K562 (cell line): ENCODE results near the gene AFF2. TPM values are rescaled to one million over a fixed set of nuclear protein-coding genes. Genes with fewer than 3 reads are reported as not detected.

Source experiments
- ATAC-seq: fragments of 200-7000 bp; cut with Tn5 transposase; 3 replicates; pipeline ENCODE4 v1.9.1; 2020; ENCODE audit warnings: moderate library complexity
- BruUV-seq: library from RNA; stranded (reverse); fragments of 400-500 nt; replicated peaks from 2 replicates; lab custom pipeline; 2021; lab: Mats Ljungman, UMichigan
- CTCF ChIA-PET: fragments of 300-600 bp; formaldehyde crosslinking; extraction: SDS; loops from one replicate; lab custom pipeline; 2021; ENCODE audit warnings: low intra/inter-chr PET ratio; lab: Yijun Ruan, JAX
- POLR2A ChIA-PET: fragments of 300-600, 350-650 bp; sonication (Branson Sonifier 250); formaldehyde crosslinking; extraction: SDS; loops from one replicate; lab custom pipeline; 2021; ENCODE audit warnings: antibody characterized with exemption, inconsistent platforms; lab: Yijun Ruan, JAX
- DNase-seq, 4 experiments: peaks; one replicate each; pipeline versions ENCODE4 v3.0.0 to v3.0.0-alpha.2; 2011 to 2018; ENCODE audit warnings: low spot score in 3 of 4, mixed read lengths in 3 of 4; ENCODE audit errors: extremely low read depth in 1 of 4
- FAIRE-seq: peaks from 2 replicates; lab custom pipeline; 2011; peaks lifted over from hg19 to GRCh38; lab: Jason Lieb, UNC
- H2AFZ ChIP-seq: 2 replicates; pipeline ENCODE4 v1.6.0; 2011; ENCODE audit warnings: low read depth, low read length, control low read depth, inconsistent platforms
- H3K27ac ChIP-seq: fragments of 200-600 bp; 3 replicates; pipeline ENCODE4 v1.8.0; 2011; ENCODE audit warnings: low read depth, mild to moderate bottlenecking, control low read depth, inconsistent platforms, low read length, moderate library complexity, mixed read lengths; ENCODE audit errors: extremely low read depth
- H3K27me3 ChIP-seq, 2 experiments: fragments of 300-600 bp in 1 of 2; 2 replicates in 1 of 2; 3 replicates in 1 of 2; pipeline versions ENCODE4 v1.6.0 to v1.8.0; 2011; ENCODE audit warnings: inconsistent platforms in 2 of 2, low read length in 2 of 2, mild to moderate bottlenecking in 1 of 2, mixed read lengths in 1 of 2, moderate library complexity in 1 of 2; ENCODE audit not compliant: control insufficient read depth in 2 of 2, insufficient read depth in 2 of 2
- H3K36me3 ChIP-seq: fragments of 300-600 bp; 3 replicates; pipeline ENCODE4 v1.8.0; 2011; ENCODE audit warnings: mild to moderate bottlenecking, low read length, inconsistent platforms; ENCODE audit not compliant: control insufficient read depth, insufficient read depth
- H3K4me1 ChIP-seq, 2 experiments: fragments of 200-600 bp in 1 of 2; replicated peaks in 1 of 2; 2 replicates in 1 of 2; 3 replicates in 1 of 2; pipeline versions ENCODE4 v1.5.1 to v1.8.0; 2011; ENCODE audit warnings: inconsistent platforms in 2 of 2, low read length in 2 of 2, mild to moderate bottlenecking in 1 of 2, mixed read lengths in 1 of 2, moderate library complexity in 1 of 2; ENCODE audit not compliant: control insufficient read depth in 2 of 2, insufficient read depth in 2 of 2
- H3K4me2 ChIP-seq: 2 replicates; pipeline ENCODE4 v1.6.1; 2011; ENCODE audit warnings: low read length, control low read depth, inconsistent platforms, mixed read lengths; ENCODE audit not compliant: insufficient read depth
- H3K4me3 ChIP-seq: fragments of 200-600 bp; sonication (generic), shearing (Covaris generic); 2 replicates; pipeline ENCODE4 v1.5.1; 2016; ENCODE audit warnings: control low read depth, inconsistent platforms
- H3K79me2 ChIP-seq: fragments of 200-600 bp; 3 replicates; pipeline ENCODE4 v1.8.0; 2011; ENCODE audit warnings: low read length, inconsistent platforms; ENCODE audit not compliant: control insufficient read depth, insufficient read depth
- H3K9ac ChIP-seq, 2 experiments: 2 replicates each; pipeline versions ENCODE4 v1.6.0 to v1.6.1; 2011; ENCODE audit warnings: low read depth in 2 of 2, low read length in 2 of 2, control low read depth in 1 of 2, inconsistent platforms in 1 of 2, mild to moderate bottlenecking in 1 of 2, mixed read lengths in 1 of 2; ENCODE audit not compliant: insufficient read depth in 1 of 2
- H3K9me1 ChIP-seq: one replicate; pipeline ENCODE4 v1.6.0; 2011; ENCODE audit warnings: inconsistent platforms, mild to moderate bottlenecking, low read length, moderate library complexity; ENCODE audit not compliant: control insufficient read depth, insufficient read depth
- H3K9me3 ChIP-seq: replicated peaks from 2 replicates; pipeline ENCODE4 v1.5.1; 2011; ENCODE audit warnings: low read depth, low read length, inconsistent platforms; ENCODE audit not compliant: control insufficient read depth, insufficient read depth
- H4K20me1 ChIP-seq: replicated peaks from 2 replicates; pipeline ENCODE4 v1.6.1; 2011; ENCODE audit warnings: low read length, inconsistent platforms, mixed read lengths; ENCODE audit not compliant: control insufficient read depth, insufficient read depth
- DNMT1 ChIP-seq: fragments of 450-650 bp; IDR thresholded peaks from 2 replicates; pipeline ENCODE4 v1.6.1; 2016; ENCODE audit warnings: antibody characterized with exemption, mild to moderate bottlenecking
- E2F8 ChIP-seq: fragments of 450-650 bp; IDR thresholded peaks from 2 replicates; pipeline ENCODE4 v1.7.1; 2018; ENCODE audit warnings: mild to moderate bottlenecking, low read depth; ENCODE audit not compliant: partially characterized antibody
- ERF ChIP-seq: fragments of 450-650 bp; formaldehyde crosslinking; IDR thresholded peaks from 2 replicates; pipeline ENCODE4 v1.4.0; 2020; ENCODE audit warnings: mild to moderate bottlenecking, mixed read lengths
- GABPB1 ChIP-seq: sonication (generic); formaldehyde crosslinking; IDR thresholded peaks from 2 replicates; pipeline ENCODE4 v1.8.0; 2022; ENCODE audit warnings: mild to moderate bottlenecking, missing genetic modification reagents
- MYBL2 ChIP-seq, 2 experiments: fragments of 450-650 bp in 1 of 2; sonication (generic) in 1 of 2; formaldehyde crosslinking in 1 of 2; IDR thresholded peaks; 2 replicates each; pipeline versions ENCODE4 v1.6.1 to v1.8.1; 2017 to 2022; ENCODE audit warnings: borderline replicate concordance in 1 of 2, inconsistent platforms in 1 of 2, low read depth in 1 of 2, mild to moderate bottlenecking in 1 of 2, missing genetic modification reagents in 1 of 2, moderate library complexity in 1 of 2
- POLR3G ChIP-seq: IDR thresholded peaks from 2 replicates; pipeline ENCODE4 v1.6.1; 2011; ENCODE audit not compliant: insufficient read length, insufficient replicate concordance; ENCODE audit errors: extremely low read depth
- SIRT6 ChIP-seq: IDR thresholded peaks from one replicate; pipeline ENCODE4 v1.6.1; 2012; ENCODE audit warnings: low read depth, mild to moderate bottlenecking, control low read depth, inconsistent platforms, low read length, moderate library complexity
- SNAPC5 ChIP-seq: fragments of 250-450 bp; sonication (Bioruptor Pico); IDR thresholded peaks from 2 replicates; pipeline ENCODE4 v1.8.0; 2021; ENCODE audit warnings: moderate library complexity, mild to moderate bottlenecking, inconsistent platforms
- SRSF9 ChIP-seq: fragments of 200-400 bp; formaldehyde crosslinking; IDR thresholded peaks from 2 replicates; pipeline ENCODE4 v1.6.1; 2017; ENCODE audit warnings: low read depth, low read length, borderline replicate concordance
- VEZF1 ChIP-seq: fragments of 200-800 bp; sonication (Bioruptor generic); IDR thresholded peaks from 2 replicates; pipeline ENCODE4 v1.6.1; 2017; ENCODE audit warnings: missing genetic modification characterization, missing compliant biosample characterization
- ZNF143 ChIP-seq: sonication (generic); formaldehyde crosslinking; IDR thresholded peaks from 2 replicates; pipeline ENCODE4 v1.9.0; 2022; ENCODE audit warnings: mild to moderate bottlenecking, missing genetic modification reagents
- ZNF263 ChIP-seq: sonication (generic); formaldehyde crosslinking; IDR thresholded peaks from 2 replicates; pipeline ENCODE4 v1.8.0; 2022; ENCODE audit warnings: mild to moderate bottlenecking, missing genetic modification reagents, borderline replicate concordance
- ZNF395 ChIP-seq: fragments of 200-800 bp; sonication (Bioruptor generic); IDR thresholded peaks from 2 replicates; pipeline ENCODE4 v1.6.1; 2017; ENCODE audit warnings: missing genetic modification characterization, missing compliant biosample characterization
- ZNF740 ChIP-seq, 3 experiments: fragments of 200-800 bp in 1 of 3; sonication (Bioruptor generic) in 1 of 3; sonication (generic) in 1 of 3; formaldehyde crosslinking in 1 of 3; IDR thresholded peaks; 2 replicates each; pipeline versions ENCODE4 v1.6.1 to v1.8.0; 2016 to 2022; ENCODE audit warnings: mild to moderate bottlenecking in 2 of 3, missing compliant biosample characterization in 2 of 3, missing genetic modification characterization in 2 of 3, missing genetic modification reagents in 1 of 3
- ZSCAN29 ChIP-seq: fragments of 450-650 bp; IDR thresholded peaks from 2 replicates; pipeline ENCODE4 v1.6.1; 2017
- in situ Hi-C: fragments of 300-500 bp; cut with MboI; formaldehyde crosslinking; loops from 4 replicates; pipeline ENCODE4 v1.15.0; 2018; ENCODE audit warnings: inconsistent platforms, mixed read lengths
- intact Hi-C: fragments of 100-400 bp; cut with micrococcal nuclease; formaldehyde crosslinking; loops from 2 replicates; pipeline ENCODE4 v1.14.2; 2022
- polyA plus RNA-seq, 8 experiments: library from polyadenylated mRNA; depleted of rRNA in 4 of 8; stranded (reverse) in 5 of 8; unstranded in 3 of 8; fragments of >200 nt; fragmentation: Nextera tagmentation in 2 of 8; fragmentation: Illumina TruSeq in 1 of 8; extraction: Ambion mirVana in 2 of 8; extraction: Trizol in 1 of 8; gene quantifications; 2 replicates each; pipeline versions ENCODE4 v1.2.1 to v1.2.3, GENCODE V29; 2011 to 2014; ENCODE audit warnings: inconsistent platforms in 1 of 8, missing spikeins in 1 of 8
- total RNA-seq, 7 experiments: library from RNA; depleted of rRNA in 6 of 7; stranded (reverse); fragments of >200 nt in 6 of 7; fragmentation: Illumina TruSeq in 2 of 7; extraction: Trizol in 2 of 7; gene quantifications; 2 replicates each; pipeline versions ENCODE4 v1.2.1 to v1.2.3, GENCODE V29; 2011 to 2021; ENCODE audit warnings: low replicate concordance in 1 of 7

The AFF2 gene
- total and polyA plus RNA-seq, 9 of the 15 experiments (the other 6 are each of a cell fraction or from before 2014, with no cell fraction given) = 0.01 to 0.20 (median 0.07) TPM

- H3K9me3 ChIP-seq = no peaks in the 10 kb centered on the region
- H3K4me2 ChIP-seq = no peak overlapping the region
- no peak overlapping the region for H2AFZ ChIP-seq
- no peaks in the 10 kb centered on the region for H3K27me3 ChIP-seq
- no peak overlapping the region for H3K9ac ChIP-seq
- CTCF ChIA-PET = no interaction called here
- no peaks in the 10 kb centered on the region for H3K79me2 ChIP-seq
- no peak for TF ChIP-seq ZNF740 (CRISPR knock-in tag; IDR thresholded peaks at IDR 0.05)
- no peak for TF ChIP-seq ZNF740 (tag; IDR thresholded peaks at IDR 0.05)
- TF ChIP-seq ERF = no peak
- TF ChIP-seq ZNF143 (CRISPR knock-in tag) = no peak
- no peak for TF ChIP-seq E2F8
- no peak for TF ChIP-seq POLR3G
- TF ChIP-seq ZNF263 (CRISPR knock-in tag) = no peak
- no peak for TF ChIP-seq ZSCAN29
- no peak for TF ChIP-seq DNMT1
- TF ChIP-seq ZNF395 = no peak
- no peak for TF ChIP-seq VEZF1 (CRISPR knock-in tag)
- TF ChIP-seq GABPB1 = no peak
- TF ChIP-seq SNAPC5 (CRISPR knock-in tag) = no peak
- TF ChIP-seq SRSF9 = no peak
- TF ChIP-seq SIRT6 = no peak
- TF ChIP-seq MYBL2 (IDR thresholded peaks at IDR 0.05; ENCODE audit: low read depth) = no peak
- TF ChIP-seq MYBL2 (CRISPR knock-in tag; IDR thresholded peaks at IDR 0.05; ENCODE audit: borderline replicate concordance) = no peak
- H3K4me1 ChIP-seq = no peaks in the 10 kb centered on the region
- POLR2A ChIA-PET = no interaction called here
- no peak overlapping the region for H3K27ac ChIP-seq
- no peak for FAIRE-seq
- ATAC-seq = no peak
- H3K36me3 ChIP-seq = no peaks in the 10 kb centered on the region
- intact Hi-C loops (no loop called here), in situ Hi-C loops (no loop called here)
- DNase-seq = no peak
- no peak overlapping the region for H3K4me3 ChIP-seq
- no peaks in the 10 kb centered on the region for H4K20me1 ChIP-seq
- no TSS peak for BruUV-seq
- no peaks in the 10 kb centered on the region for H3K9me1 ChIP-seq
Observed at GRCh38 chrX:148732743-148733142, 232.3 kb downstream of the AFF2 start.
